Ishikawa (cell line): ENCODE measurements around the gene NR2F1-AS1.

Experiments used
- CEBPB ChIP-seq: IDR thresholded peaks from 2 replicates; pipeline ENCODE4 v1.6.1; 2012
- CREB1 ChIP-seq: IDR thresholded peaks from 2 replicates; pipeline ENCODE4 v1.6.1; 2012; ENCODE audit warnings: low read depth
- EGR1 ChIP-seq: IDR thresholded peaks from 2 replicates; pipeline ENCODE4 v1.6.1; 2012
- EP300 ChIP-seq: IDR thresholded peaks from 2 replicates; pipeline ENCODE4 v1.6.1; 2012; ENCODE audit warnings: borderline replicate concordance
- FOXM1 ChIP-seq: IDR thresholded peaks from 2 replicates; pipeline ENCODE4 v1.6.1; 2012; ENCODE audit warnings: low read depth, borderline replicate concordance
- MAX ChIP-seq: IDR thresholded peaks from 2 replicates; pipeline ENCODE4 v1.6.1; 2012
- NFIC ChIP-seq: IDR thresholded peaks from 2 replicates; pipeline ENCODE4 v1.6.1; 2012
- RAD21 ChIP-seq: IDR thresholded peaks from 2 replicates; pipeline ENCODE4 v1.6.1; 2012; ENCODE audit warnings: low read depth
- REST ChIP-seq: IDR thresholded peaks from 2 replicates; pipeline ENCODE4 v1.6.1; 2012; ENCODE audit warnings: low read depth, mild to moderate bottlenecking
- TAF1 ChIP-seq: IDR thresholded peaks from 2 replicates; pipeline ENCODE4 v1.6.1; 2012; ENCODE audit warnings: low read depth, mild to moderate bottlenecking
- TCF12 ChIP-seq: IDR thresholded peaks from 2 replicates; pipeline ENCODE4 v1.6.1; 2012; ENCODE audit warnings: low read depth
- TEAD4 ChIP-seq: IDR thresholded peaks from 2 replicates; pipeline ENCODE4 v1.6.1; 2012
- USF1 ChIP-seq: IDR thresholded peaks from 2 replicates; pipeline ENCODE4 v1.6.1; 2012
- YY1 ChIP-seq: IDR thresholded peaks from 2 replicates; pipeline ENCODE4 v1.6.1; 2012; ENCODE audit warnings: low read depth
- ZBTB7A ChIP-seq: IDR thresholded peaks from 2 replicates; pipeline ENCODE4 v1.6.1; 2012; ENCODE audit warnings: low read depth

Gene NR2F1-AS1

GRCh38 chr5:93602241-93603077 lies 21.4 kb upstream of the NR2F1-AS1 start:
- TF ChIP-seq CREB1 (no peak), USF1 (no peak), EGR1 (no peak), ZBTB7A (no peak), RAD21 (no peak), FOXM1 (no peak), YY1 (no peak), MAX (no peak)

- no peak for TF ChIP-seq USF1
- TF ChIP-seq NFIC, result no peak
- TF ChIP-seq FOXM1, result no peak
- no peak for TF ChIP-seq EP300
- TF ChIP-seq TAF1, result no peak
- TF ChIP-seq ZBTB7A, result no peak
- no peak for TF ChIP-seq TCF12
- no peak for TF ChIP-seq CEBPB
These were observed 20.8 kb upstream of the NR2F1-AS1 start for GRCh38 chr5:93601802-93602155.

- no peak for TF ChIP-seq YY1
- TF ChIP-seq REST, result no peak
- TF ChIP-seq TCF12, result no peak
- no peak for TF ChIP-seq TEAD4
- TF ChIP-seq EP300, result no peak
- no peak for TF ChIP-seq TAF1
- TF ChIP-seq CREB1, result no peak
- TF ChIP-seq RAD21, result no peak
- TF ChIP-seq NFIC, result no peak
- no peak for TF ChIP-seq FOXM1
- TF ChIP-seq MAX, result no peak
- TF ChIP-seq CEBPB, result no peak
- no peak for TF ChIP-seq USF1
- no peak for TF ChIP-seq EGR1
- TF ChIP-seq ZBTB7A, result no peak
These were observed 20.2 kb upstream of the NR2F1-AS1 start for GRCh38 chr5:93601071-93601801.

GRCh38 chr5:93600409-93601070 lies 19.5 kb upstream of the NR2F1-AS1 start:
- TF ChIP-seq REST (no peak), EP300 (no peak)

- TF ChIP-seq FOXM1 (no peak), MAX (no peak), EGR1 (no peak), TCF12 (no peak), CEBPB (no peak), TAF1 (no peak), CREB1 (no peak), EP300 (no peak), NFIC (no peak)
These were observed 18.5 kb upstream of the NR2F1-AS1 start for GRCh38 chr5:93599399-93600120.
